Mucosa of rectum (tissue), 2 donors: ENCODE results near the gene ADARB2.
A peak's percentile ranks its signal among the peaks of the same experiment; 100 is the strongest.

Source experiments
- H3K27ac ChIP-seq, 2 donors: one replicate each; pipeline ENCODE4 v1.7.0; 2013; ENCODE audit warnings: inconsistent platforms in 2 of 2, low read depth in 2 of 2, low read length in 2 of 2
- H3K27me3 ChIP-seq, 2 donors: one replicate each; pipeline ENCODE4 v1.7.0; 2013; ENCODE audit warnings: low read length in 2 of 2; ENCODE audit not compliant: control insufficient read depth in 2 of 2, insufficient read depth in 2 of 2
- H3K36me3 ChIP-seq, 2 donors: one replicate each; pipeline ENCODE4 v1.7.0; 2013; ENCODE audit warnings: low read length in 2 of 2; ENCODE audit not compliant: control insufficient read depth in 2 of 2, insufficient read depth in 2 of 2
- H3K4me1 ChIP-seq, 2 donors: one replicate each; pipeline ENCODE4 v1.7.0; 2013; ENCODE audit warnings: low read length in 2 of 2, mild to moderate bottlenecking in 1 of 2; ENCODE audit not compliant: control insufficient read depth in 2 of 2, insufficient read depth in 2 of 2
- H3K4me3 ChIP-seq, 2 donors: one replicate each; pipeline ENCODE4 v1.7.0; 2013; ENCODE audit warnings: low read length in 2 of 2
- H3K9ac ChIP-seq, 2 donors: one replicate each; pipeline ENCODE4 v1.7.0; 2013; ENCODE audit warnings: low read length in 2 of 2, low read depth in 1 of 2, mild to moderate bottlenecking in 1 of 2
- H3K9me3 ChIP-seq, 2 donors: one replicate each; pipeline ENCODE4 v1.7.0; 2013; ENCODE audit warnings: low read length in 2 of 2; ENCODE audit not compliant: control insufficient read depth in 2 of 2
- donor health status: healthy.
- donor health status: Normal muscosa, but diverticular disease.

Gene ADARB2

GRCh38 chr10:1454951-1455350, 282.4 kb downstream of the ADARB2 start:
- no peak overlapping the region for H3K27ac ChIP-seq
- no peak overlapping the region for H3K4me3 ChIP-seq
- H3K9me3 ChIP-seq = peaks cover 0 to 3% of the 10 kb centered on the region in 2 donors
- H3K36me3 ChIP-seq = no peaks in the 10 kb centered on the region
- H3K27me3 ChIP-seq = no peaks in the 10 kb centered on the region
- no peak overlapping the region for H3K9ac ChIP-seq
- H3K4me1 ChIP-seq = no peaks in the 10 kb centered on the region

DNA sequence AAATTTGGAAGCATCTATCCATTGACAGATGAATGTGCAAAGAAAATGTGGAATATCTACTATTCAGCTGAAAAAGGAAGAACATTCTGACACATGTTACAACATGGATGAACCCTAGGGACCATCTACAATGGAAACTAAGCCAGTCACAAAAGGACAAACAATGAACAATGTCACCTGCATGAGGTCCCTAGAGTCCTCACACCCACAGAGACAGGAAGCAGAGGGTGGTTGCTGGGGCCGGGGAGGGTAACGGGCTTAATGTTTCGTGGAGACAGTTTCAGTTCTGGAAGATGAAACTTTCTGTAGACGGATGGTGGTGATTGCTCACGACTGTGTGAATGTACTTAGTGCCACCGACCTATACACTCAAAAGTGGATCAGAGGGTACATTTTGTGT, 282.9 kb downstream of the ADARB2 start:
- H3K27ac ChIP-seq = no peak overlapping the region

GRCh38 chr10:1452777-1453176, 284.5 kb downstream of the ADARB2 start:
- Histone ChIP-seq H3K9ac (no peak overlapping the region), H3K27ac (no peak overlapping the region)

More for the DNA sequence above, 282.9 kb downstream of the ADARB2 start:
- no peak overlapping the region for H3K9ac ChIP-seq
- no peaks in the 10 kb centered on the region for H3K4me1 ChIP-seq
- no peak overlapping the region for H3K4me3 ChIP-seq
- H3K27me3 ChIP-seq = no peaks in the 10 kb centered on the region
- H3K9me3 ChIP-seq = peaks cover 0 to 3% of the 10 kb centered on the region in 2 donors
- no peaks in the 10 kb centered on the region for H3K36me3 ChIP-seq

DNA sequence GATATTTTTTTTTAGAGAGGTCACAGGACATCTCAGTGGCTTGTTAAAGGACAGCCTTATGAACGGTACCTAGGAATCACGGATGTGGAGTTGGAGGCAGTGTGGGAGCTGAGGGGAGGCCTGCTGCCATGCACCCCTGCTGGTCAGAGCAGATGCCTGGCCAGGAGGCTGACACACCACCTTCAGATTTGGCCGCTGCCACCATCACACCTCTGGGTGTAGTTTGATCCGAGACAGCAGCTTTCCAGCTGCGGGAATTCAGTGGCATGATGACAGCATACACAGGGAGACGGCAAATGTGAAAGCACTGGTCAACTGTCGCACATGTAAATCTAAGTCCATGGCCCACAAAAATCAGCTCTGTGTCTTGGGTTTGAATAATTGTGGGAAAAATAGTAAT, 285.4 kb downstream of the ADARB2 start:
- no peaks in the 10 kb centered on the region for H3K27me3 ChIP-seq

More at GRCh38 chr10:1452777-1453176, 284.5 kb downstream of the ADARB2 start:
- Histone ChIP-seq H3K4me1 (no peaks in the 10 kb centered on the region), H3K9me3 (peaks cover 0 to 3% of the 10 kb centered on the region in 2 donors), H3K4me3 (no peak overlapping the region), H3K36me3 (no peaks in the 10 kb centered on the region), H3K27me3 (no peaks in the 10 kb centered on the region)

DNA sequence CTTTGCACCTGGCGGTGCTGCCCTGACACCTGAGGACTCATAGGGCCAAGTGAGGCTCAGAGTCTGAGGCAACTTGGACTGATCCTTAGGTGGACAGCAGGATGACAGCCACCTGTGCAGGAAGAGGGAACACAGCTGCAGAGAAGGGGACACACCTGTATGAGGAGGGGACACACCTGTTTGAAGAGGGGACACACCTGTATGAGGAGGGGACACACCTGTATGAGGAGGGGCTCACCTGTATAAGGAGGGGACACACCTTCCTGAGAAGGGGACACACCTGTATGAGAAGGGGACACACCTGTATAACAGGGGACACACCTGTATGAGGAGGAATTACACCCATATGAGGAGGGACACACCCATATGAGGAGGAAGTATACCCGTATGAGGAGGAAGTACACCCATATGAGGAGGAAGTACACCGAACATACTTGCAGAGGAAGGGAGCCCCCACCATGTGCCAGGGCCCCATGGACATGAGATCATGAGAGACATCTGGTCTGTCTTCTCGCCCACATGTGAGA, 285.9 kb downstream of the ADARB2 start:
- H3K27ac ChIP-seq = peak overlapping the region; percentile 39 to 45
- H3K9me3 ChIP-seq = peaks cover 0 to 3% of the 10 kb centered on the region in 2 donors
- no peak overlapping the region for H3K4me3 ChIP-seq
- no peaks in the 10 kb centered on the region for H3K36me3 ChIP-seq
- H3K9ac ChIP-seq = no peak overlapping the region
- no peaks in the 10 kb centered on the region for H3K4me1 ChIP-seq
- H3K27me3 ChIP-seq = no peaks in the 10 kb centered on the region

More for the DNA sequence above, 285.4 kb downstream of the ADARB2 start:
- H3K4me3 ChIP-seq = no peak overlapping the region
- H3K9ac ChIP-seq = no peak overlapping the region
- H3K9me3 ChIP-seq = peaks cover 0 to 3% of the 10 kb centered on the region in 2 donors
- H3K36me3 ChIP-seq = no peaks in the 10 kb centered on the region
- H3K4me1 ChIP-seq = no peaks in the 10 kb centered on the region
- peak overlapping the region; percentile 39 to 45 for H3K27ac ChIP-seq

DNA sequence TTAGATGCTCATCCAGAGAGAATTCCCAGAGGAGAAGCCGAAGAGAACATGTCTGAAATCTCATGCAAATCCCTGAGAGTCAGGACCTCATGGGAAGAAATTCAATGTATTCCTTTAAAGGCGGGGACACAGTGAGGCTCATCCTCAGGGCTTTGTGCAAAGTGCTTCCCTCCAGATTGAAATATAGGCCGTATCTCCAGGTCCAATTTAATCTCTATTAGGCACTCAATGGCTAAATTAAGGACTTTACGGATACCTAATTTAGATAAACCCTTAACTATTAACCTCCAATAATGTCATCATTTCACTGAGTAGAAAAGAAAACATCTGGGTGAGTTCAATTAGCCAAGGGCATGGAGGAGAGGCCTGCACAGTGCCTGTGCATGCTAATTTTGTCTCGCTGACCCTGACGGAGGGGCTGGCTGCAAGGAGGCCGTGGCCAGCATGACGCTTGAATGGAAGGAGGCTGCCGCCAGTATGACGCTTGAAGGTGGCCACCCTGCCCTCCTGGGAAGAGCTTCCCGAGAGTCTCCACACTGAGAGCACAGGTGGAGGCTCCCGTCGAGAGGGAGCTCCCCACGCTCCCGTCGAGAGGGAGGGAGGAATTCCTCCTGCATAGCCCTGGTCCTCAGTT, 287.6 kb downstream of the ADARB2 start:
- H3K27me3 ChIP-seq = no peaks in the 10 kb centered on the region
- no peak overlapping the region for H3K4me3 ChIP-seq
- peaks cover 0 to 3% of the 10 kb centered on the region in 2 donors for H3K9me3 ChIP-seq
- no peaks in the 10 kb centered on the region for H3K4me1 ChIP-seq
- H3K27ac ChIP-seq = no peak overlapping the region
- no peak overlapping the region for H3K9ac ChIP-seq
- H3K36me3 ChIP-seq = no peaks in the 10 kb centered on the region

DNA sequence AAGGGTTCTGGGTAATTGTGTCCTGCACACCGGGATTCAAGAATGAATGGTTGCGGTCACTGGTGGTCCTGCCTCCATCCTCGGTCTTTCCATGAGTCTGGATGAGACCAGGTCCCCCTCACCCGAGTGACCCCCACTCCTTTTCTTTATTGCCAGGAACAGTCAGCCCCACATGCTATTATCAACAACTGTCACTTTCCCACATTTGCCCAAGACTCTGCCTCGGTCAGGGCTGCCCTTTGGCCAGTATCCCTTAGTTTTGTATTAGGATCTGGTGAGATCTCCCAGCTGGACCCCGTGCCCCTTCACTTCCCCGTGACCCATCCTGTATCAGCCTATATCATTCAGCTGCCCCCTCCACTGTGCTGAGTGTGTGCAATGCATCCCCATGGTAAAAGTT, 288.3 kb downstream of the ADARB2 start:
- H3K9me3 ChIP-seq = peaks cover 0 to 3% of the 10 kb centered on the region in 2 donors
- no peaks in the 10 kb centered on the region for H3K36me3 ChIP-seq
- H3K4me1 ChIP-seq = no peaks in the 10 kb centered on the region
- no peak overlapping the region for H3K4me3 ChIP-seq
- H3K27ac ChIP-seq = peak overlapping the region in 1 of 2 donors; percentile 43
- no peak overlapping the region for H3K9ac ChIP-seq
- no peaks in the 10 kb centered on the region for H3K27me3 ChIP-seq

- no peaks in the 10 kb centered on the region for H3K27me3 ChIP-seq
- H3K9ac ChIP-seq = peak overlapping the region in 1 of 2 donors; percentile 14
- peak overlapping the region in 1 of 2 donors; percentile 43 for H3K27ac ChIP-seq
- no peak overlapping the region for H3K4me3 ChIP-seq
- peaks cover 0 to 3% of the 10 kb centered on the region in 2 donors for H3K9me3 ChIP-seq
- H3K4me1 ChIP-seq = no peaks in the 10 kb centered on the region
- H3K36me3 ChIP-seq = no peaks in the 10 kb centered on the region
Observed at GRCh38 chr10:1448252-1448930, 288.9 kb downstream of the ADARB2 start.

- H3K4me1 ChIP-seq = no peaks in the 10 kb centered on the region
- H3K4me3 ChIP-seq = no peak overlapping the region
- no peaks in the 10 kb centered on the region for H3K27me3 ChIP-seq
- H3K9me3 ChIP-seq = no peaks in the 10 kb centered on the region
- no peak overlapping the region for H3K9ac ChIP-seq
- H3K36me3 ChIP-seq = no peaks in the 10 kb centered on the region
- no peak overlapping the region for H3K27ac ChIP-seq
Observed at GRCh38 chr10:1444826-1445225, 292.5 kb downstream of the ADARB2 start.

GRCh38 chr10:1440897-1441296, 296.4 kb downstream of the ADARB2 start:
- no peaks in the 10 kb centered on the region for H3K27me3 ChIP-seq
- no peaks in the 10 kb centered on the region for H3K36me3 ChIP-seq
- H3K9ac ChIP-seq = no peak overlapping the region
- no peaks in the 10 kb centered on the region for H3K9me3 ChIP-seq
- no peak overlapping the region for H3K27ac ChIP-seq
- H3K4me3 ChIP-seq = no peak overlapping the region
- no peaks in the 10 kb centered on the region for H3K4me1 ChIP-seq
